KMS-11 (cell line): ENCODE measurements around the gene HAGHL.

Experiments
- H2AFZ ChIP-seq: fragments of 200-600 bp; sonication (generic); 2 replicates; pipeline ENCODE4 v1.6.1; 2016; ENCODE audit warnings: antibody characterized with exemption, mixed run types, low read depth
- H3K27ac ChIP-seq: fragments of 200-600 bp; sonication (generic); 2 replicates; pipeline ENCODE4 v1.6.1; 2016; ENCODE audit warnings: mild to moderate bottlenecking, mixed run types
- H3K27me3 ChIP-seq: fragments of 200-600 bp; sonication (generic); 2 replicates; pipeline ENCODE4 v1.6.1; 2017; ENCODE audit warnings: mild to moderate bottlenecking, low read depth, mixed run types, moderate library complexity; ENCODE audit not compliant: insufficient read depth
- H3K36me3 ChIP-seq: fragments of 200-600 bp; sonication (generic); 2 replicates; pipeline ENCODE4 v1.6.1; 2017; ENCODE audit warnings: mild to moderate bottlenecking, mixed run types; ENCODE audit not compliant: insufficient read depth
- H3K4me1 ChIP-seq: fragments of 200-600 bp; sonication (generic); 2 replicates; pipeline ENCODE4 v1.6.1; 2016; ENCODE audit warnings: mild to moderate bottlenecking, low read depth, mixed run types; ENCODE audit not compliant: poor library complexity, severe bottlenecking
- H3K4me2 ChIP-seq: fragments of 200-600 bp; sonication (generic); 2 replicates; pipeline ENCODE4 v1.7.0; 2016; ENCODE audit warnings: mild to moderate bottlenecking, mixed run types
- H3K4me3 ChIP-seq: fragments of 200-600 bp; sonication (generic); IDR thresholded peaks from 2 replicates; pipeline ENCODE4 v1.6.1; 2017; ENCODE audit warnings: low read depth, low read length, mixed read lengths; ENCODE audit not compliant: insufficient read depth
- H3K79me2 ChIP-seq: fragments of 200-600 bp; sonication (generic); 2 replicates; pipeline ENCODE4 v1.6.1; 2016; ENCODE audit warnings: low read depth, mixed run types; ENCODE audit not compliant: insufficient read depth
- H3K9ac ChIP-seq: fragments of 200-600 bp; sonication (generic); 2 replicates; pipeline ENCODE4 v1.6.1; 2016; ENCODE audit warnings: mild to moderate bottlenecking, mixed run types
- H4K20me1 ChIP-seq: fragments of 200-600 bp; sonication (generic); 2 replicates; pipeline ENCODE4 v1.6.1; 2016; ENCODE audit warnings: mild to moderate bottlenecking, mixed run types; ENCODE audit not compliant: insufficient read depth
- CTCF ChIP-seq: fragments of 200-600 bp; sonication (generic); conservative IDR thresholded peaks from 2 replicates; pipeline ENCODE4 v1.6.1; 2017; ENCODE audit warnings: low read depth, mild to moderate bottlenecking, antibody characterized with exemption, low read length, moderate library complexity, mixed read lengths

The HAGHL gene

GRCh38 chr16:729768-730665 lies 3.1 kb downstream of the HAGHL start:
- H3K9ac ChIP-seq = no peak overlapping the region
- no peak overlapping the region for H3K4me2 ChIP-seq
- H3K27ac ChIP-seq = no peak overlapping the region
- H3K27me3 ChIP-seq = no peaks in the 10 kb centered on the region
- H3K79me2 ChIP-seq = no peaks in the 10 kb centered on the region
- H2AFZ ChIP-seq = no peak overlapping the region
- no peak for TF ChIP-seq CTCF
- H3K4me3 ChIP-seq = no peak overlapping the region
- no peaks in the 10 kb centered on the region for H3K36me3 ChIP-seq
- no peaks in the 10 kb centered on the region for H4K20me1 ChIP-seq
- peaks cover 32% of the 10 kb centered on the region for H3K4me1 ChIP-seq

DNA sequence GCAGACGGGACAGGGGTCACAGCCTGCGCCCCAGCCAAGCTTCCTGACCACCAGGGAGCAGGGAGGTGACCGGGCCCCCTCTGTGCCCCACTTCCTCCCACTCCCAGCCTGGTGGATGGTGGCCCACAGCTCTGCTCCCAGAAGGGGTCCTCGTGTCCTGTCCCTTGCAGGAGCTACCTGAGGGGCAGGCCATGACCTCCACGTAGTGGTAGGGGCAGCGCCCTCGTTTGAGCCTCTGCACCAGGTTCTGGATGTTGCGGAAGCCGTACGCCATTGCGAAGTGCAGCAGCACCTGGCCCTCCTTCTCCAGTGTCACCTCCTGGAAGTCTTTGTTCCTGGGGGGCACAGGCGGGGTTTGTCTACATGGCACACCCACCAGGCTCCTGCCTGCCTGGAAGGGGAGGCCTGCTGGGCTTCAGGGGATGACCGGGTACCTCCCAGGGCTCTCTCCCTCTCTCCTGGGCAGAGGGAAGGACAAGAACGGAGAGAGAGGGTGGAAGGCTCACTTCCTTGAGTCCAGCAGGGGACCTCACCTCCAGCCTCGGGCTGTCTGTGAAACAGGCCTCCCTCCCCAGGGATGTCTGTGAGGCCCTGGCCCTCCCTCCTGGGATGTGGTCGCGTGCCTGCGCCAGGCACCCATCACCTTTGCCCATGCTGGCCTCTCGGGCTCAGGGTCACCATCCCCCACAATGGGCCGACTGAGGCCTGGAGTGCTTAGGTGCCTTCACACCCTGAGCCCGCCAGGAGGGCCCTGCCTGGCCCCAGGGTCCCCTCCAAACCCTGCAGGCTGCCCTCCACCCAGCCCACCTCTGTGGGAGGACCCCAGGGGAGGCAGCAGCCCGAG lies 4.0 kb downstream of the HAGHL start:
- no peaks in the 10 kb centered on the region for H3K27me3 ChIP-seq

DNA sequence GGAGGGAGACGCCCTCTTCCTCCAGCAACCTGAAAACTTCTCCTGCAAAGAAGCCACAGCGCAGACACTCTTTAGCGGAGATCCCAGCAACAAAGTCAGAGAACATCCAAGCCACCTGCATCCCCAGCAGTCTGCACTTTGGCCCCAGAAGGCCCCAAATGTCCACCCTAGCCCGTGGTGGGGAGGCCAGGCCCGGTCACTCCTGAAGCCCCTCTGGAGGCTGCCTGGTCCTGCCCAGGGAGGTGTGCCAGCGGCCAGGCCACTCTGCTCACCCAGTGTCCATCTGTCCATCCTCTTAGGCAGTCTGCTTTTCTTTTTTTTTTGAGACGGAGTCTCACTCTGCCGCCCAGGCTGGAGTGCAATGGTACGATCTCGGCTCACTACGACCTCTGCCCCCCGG lies 5.4 kb downstream of the HAGHL start:
- Histone ChIP-seq H3K27me3 (no peaks in the 10 kb centered on the region), H3K79me2 (no peaks in the 10 kb centered on the region), H3K27ac (no peak overlapping the region), H3K4me2 (no peak overlapping the region), H4K20me1 (no peaks in the 10 kb centered on the region), H3K4me3 (no peak overlapping the region), H3K4me1 (peaks cover 44% of the 10 kb centered on the region), H3K36me3 (no peaks in the 10 kb centered on the region), H2AFZ (no peak overlapping the region), H3K9ac (no peak overlapping the region)
- no peak for TF ChIP-seq CTCF

More for the DNA sequence above, 4.0 kb downstream of the HAGHL start:
- Histone ChIP-seq H3K36me3 (no peaks in the 10 kb centered on the region), H3K4me3 (no peak overlapping the region), H4K20me1 (no peaks in the 10 kb centered on the region), H3K9ac (no peak overlapping the region), H3K4me2 (no peak overlapping the region), H3K4me1 (peaks cover 38% of the 10 kb centered on the region), H2AFZ (no peak overlapping the region), H3K79me2 (no peaks in the 10 kb centered on the region), H3K27ac (no peak overlapping the region)
- TF ChIP-seq CTCF = no peak

DNA sequence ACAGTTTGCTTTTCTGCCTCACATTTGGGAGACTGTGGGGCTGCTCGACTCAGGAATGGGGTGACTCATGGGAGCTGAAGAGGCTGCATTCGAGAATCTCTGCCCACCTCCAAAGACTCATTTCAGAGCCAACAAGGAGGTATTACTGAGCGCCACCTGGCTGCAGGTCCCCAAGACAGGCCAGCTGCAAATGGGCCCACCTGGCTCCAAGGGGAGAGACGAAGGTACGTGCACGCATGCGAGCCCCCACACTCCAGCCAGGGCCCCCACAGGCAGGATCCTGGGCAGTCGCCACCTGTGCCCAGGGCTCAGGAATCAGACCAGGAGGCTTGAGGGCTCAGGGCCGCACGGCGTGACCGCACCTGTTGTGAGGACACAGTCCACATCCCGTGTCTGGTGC lies 6.0 kb downstream of the HAGHL start:
- H3K79me2 ChIP-seq = no peaks in the 10 kb centered on the region
- H3K27me3 ChIP-seq = no peaks in the 10 kb centered on the region
- H3K4me1 ChIP-seq = peaks cover 49% of the 10 kb centered on the region
- H2AFZ ChIP-seq = no peak overlapping the region
- no peak overlapping the region for H3K4me2 ChIP-seq
- no peak overlapping the region for H3K9ac ChIP-seq
- TF ChIP-seq CTCF = no peak
- H3K36me3 ChIP-seq = no peaks in the 10 kb centered on the region
- no peaks in the 10 kb centered on the region for H4K20me1 ChIP-seq
- no peak overlapping the region for H3K27ac ChIP-seq
- no peak overlapping the region for H3K4me3 ChIP-seq
